GM10248 (cell line): ENCODE data around the gene NTRK3.

ENCODE experiments used
- CTCF ChIA-PET: fragments of 300-600 bp; sonication (Branson Sonifier 250); formaldehyde crosslinking; extraction: SDS; loops from one replicate; lab custom pipeline; 2021; ENCODE audit warnings: antibody characterized with exemption; lab: Yijun Ruan, JAX
- POLR2A ChIA-PET: fragments of 350-650 bp; sonication (Branson Sonifier 250); formaldehyde crosslinking; extraction: SDS; loops from one replicate; lab custom pipeline; 2020; ENCODE audit warnings: antibody characterized with exemption; lab: Yijun Ruan, JAX
- DNase-seq: peaks from one replicate; pipeline ENCODE4 v3.0.0; 2012; ENCODE audit errors: extremely low spot score
- TF ChIP-seq, protein P1 (sequence below): IDR thresholded peaks from 2 replicates; pipeline ENCODE4 v1.5.1; 2012; ENCODE audit warnings: mild to moderate bottlenecking, low read depth; ENCODE audit errors: extremely low read depth, missing control alignments, control extremely low read depth

NTRK3 gene

DNA sequence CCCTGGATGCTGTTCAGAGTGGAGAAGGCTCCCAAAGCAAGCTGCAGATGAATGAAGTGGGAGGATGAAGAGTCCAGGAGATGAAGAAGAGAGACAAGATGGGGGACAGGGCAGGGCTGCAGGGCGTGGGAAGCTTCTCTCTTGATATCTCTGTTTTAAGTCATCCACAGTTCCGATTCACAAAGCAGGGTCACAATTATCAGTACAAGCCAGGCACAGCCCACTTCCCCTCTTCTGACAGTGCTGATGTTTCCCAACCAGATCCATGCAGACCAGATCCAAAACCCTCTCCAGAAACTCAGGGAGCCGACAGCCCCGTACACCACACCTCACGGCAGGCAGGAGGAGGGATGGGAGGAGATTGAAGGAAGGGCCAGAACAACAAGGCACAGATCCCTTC, 31.1 kb downstream of the NTRK3 start:
- TF ChIP-seq, protein P1, sequence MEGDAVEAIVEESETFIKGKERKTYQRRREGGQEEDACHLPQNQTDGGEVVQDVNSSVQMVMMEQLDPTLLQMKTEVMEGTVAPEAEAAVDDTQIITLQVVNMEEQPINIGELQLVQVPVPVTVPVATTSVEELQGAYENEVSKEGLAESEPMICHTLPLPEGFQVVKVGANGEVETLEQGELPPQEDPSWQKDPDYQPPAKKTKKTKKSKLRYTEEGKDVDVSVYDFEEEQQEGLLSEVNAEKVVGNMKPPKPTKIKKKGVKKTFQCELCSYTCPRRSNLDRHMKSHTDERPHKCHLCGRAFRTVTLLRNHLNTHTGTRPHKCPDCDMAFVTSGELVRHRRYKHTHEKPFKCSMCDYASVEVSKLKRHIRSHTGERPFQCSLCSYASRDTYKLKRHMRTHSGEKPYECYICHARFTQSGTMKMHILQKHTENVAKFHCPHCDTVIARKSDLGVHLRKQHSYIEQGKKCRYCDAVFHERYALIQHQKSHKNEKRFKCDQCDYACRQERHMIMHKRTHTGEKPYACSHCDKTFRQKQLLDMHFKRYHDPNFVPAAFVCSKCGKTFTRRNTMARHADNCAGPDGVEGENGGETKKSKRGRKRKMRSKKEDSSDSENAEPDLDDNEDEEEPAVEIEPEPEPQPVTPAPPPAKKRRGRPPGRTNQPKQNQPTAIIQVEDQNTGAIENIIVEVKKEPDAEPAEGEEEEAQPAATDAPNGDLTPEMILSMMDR, result no peak
- ChIA-PET POLR2A (no interaction called here), CTCF (no interaction called here)
- no peak for DNase-seq

DNA sequence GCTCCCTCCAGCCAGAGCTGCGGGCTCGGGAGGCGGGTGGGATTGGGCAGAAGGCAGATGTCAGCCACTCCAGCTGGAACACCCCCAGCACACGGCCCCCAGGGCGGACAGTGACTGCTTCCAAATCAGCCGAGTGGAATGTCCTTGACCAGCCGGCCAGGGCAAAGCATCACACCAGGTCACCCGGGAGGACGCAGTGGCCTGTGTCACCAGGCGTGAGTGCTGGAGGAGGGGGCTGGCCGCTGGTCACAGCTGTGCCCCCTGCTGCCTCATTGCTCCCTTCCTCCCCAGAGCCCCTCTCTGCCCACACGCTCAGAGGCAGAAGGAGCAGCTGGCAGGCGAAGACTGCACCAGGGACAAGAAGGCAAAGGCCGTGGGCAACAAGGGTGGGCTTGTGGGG, 33.5 kb downstream of the NTRK3 start:
- ChIA-PET POLR2A (no interaction called here), CTCF (interaction anchor here (1.8 to 2.1 kb wide), 3 partner anchors 20 to 25 kb away, joined by 4 to 6 read pairs (median 5); no protein-coding TSS in a partner anchor)
- TF ChIP-seq, protein P1, result no peak
- no peak for DNase-seq

DNA sequence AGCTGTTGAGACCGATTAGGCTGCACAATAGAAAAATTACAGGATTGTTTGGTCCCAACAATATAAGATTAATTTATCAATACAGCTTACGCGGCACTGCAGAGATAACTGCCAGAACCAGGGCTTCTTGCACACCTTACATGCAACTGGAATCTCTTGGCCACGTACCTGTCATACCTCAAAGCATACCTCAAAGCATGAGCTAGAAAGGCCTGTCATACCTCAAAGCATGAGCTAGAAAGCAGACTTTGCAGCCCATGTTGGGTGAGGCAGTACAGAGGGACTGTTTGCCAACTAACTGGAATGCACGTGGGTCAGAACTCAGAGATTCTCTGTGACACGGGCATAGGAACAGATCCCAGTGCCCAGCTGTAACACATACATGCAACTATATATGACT, 34.7 kb downstream of the NTRK3 start:
- TF ChIP-seq, protein P1, result no peak
- ChIA-PET CTCF (interaction anchor here (1.3 to 2.1 kb wide), 4 partner anchors 19 to 24 kb away, joined by 3 to 6 read pairs (median 4); no protein-coding TSS in a partner anchor), POLR2A (no interaction called here)
- no peak for DNase-seq

DNA sequence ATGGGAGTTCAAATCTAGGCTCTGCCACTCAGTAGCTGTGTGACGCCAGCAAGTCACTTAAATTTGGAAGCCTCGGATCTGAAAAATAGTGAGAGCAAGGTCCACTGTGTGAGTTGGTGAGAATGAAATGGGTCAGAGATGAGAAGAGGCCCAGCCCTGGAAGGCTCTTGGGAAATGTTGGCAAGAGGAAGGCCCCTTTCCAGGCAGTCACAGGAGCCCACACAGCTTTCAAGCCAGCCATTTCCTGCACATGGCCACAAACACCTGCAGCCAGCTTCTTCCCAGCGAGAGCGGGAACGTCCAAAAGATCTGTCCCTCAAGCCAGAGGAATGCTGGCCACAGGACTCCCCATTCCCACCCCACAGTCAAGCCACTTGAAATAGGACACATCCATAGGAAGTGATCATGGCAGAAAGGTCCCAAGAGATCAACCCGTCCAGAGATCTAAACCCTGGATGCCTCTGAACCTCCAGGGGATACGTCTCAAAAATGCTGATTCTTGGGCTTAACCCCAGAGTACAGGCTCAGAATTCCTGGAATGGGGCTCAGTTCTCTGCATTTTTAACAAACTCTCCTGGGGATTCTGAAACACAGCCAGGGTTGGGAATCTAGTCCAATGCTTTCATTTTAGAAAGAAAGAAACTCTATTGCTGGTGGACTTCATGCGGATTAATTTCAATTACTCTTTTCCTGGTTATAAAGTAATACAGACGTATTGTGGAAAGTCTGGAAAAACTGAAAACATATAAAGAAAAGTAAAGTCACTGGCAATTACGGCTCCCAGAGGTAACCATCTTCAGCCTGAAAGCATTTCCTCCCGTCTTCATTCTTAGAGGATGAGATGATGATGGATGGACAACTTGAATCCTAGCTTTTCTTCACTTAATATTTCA, 35.9 kb downstream of the NTRK3 start:
- ChIA-PET CTCF (interaction anchor here (1.1 kb wide), 1 partner anchor 25 kb away, joined by 5 read pairs; no protein-coding TSS in a partner anchor), POLR2A (no interaction called here)
- DNase-seq, result no peak
- TF ChIP-seq, protein P1, result no peak

DNA sequence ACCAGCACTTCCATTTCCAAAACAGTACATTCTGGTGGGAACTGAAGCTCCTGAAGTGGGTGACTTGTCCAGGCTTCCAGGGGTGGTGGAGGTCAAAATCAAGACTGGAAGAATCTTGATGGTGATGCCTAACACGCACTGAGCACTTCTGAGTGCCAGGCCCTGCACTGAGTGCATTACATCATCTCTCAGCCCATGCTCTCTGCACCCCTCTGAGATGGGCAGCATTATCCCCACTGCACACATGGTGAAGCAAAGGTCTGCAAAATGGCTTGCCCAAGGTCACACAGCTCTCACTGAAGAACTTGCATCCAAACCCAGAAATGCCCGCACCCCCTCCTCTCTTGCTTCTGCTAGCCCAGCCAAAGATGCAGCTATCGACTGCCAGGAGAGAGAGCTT, 36.9 kb downstream of the NTRK3 start:
- ChIA-PET CTCF (interaction anchor here (1.1 kb wide), 1 partner anchor 26 kb away, joined by 5 read pairs; no protein-coding TSS in a partner anchor), POLR2A (no interaction called here)
- no peak for DNase-seq
- TF ChIP-seq, protein P1, result no peak

DNA sequence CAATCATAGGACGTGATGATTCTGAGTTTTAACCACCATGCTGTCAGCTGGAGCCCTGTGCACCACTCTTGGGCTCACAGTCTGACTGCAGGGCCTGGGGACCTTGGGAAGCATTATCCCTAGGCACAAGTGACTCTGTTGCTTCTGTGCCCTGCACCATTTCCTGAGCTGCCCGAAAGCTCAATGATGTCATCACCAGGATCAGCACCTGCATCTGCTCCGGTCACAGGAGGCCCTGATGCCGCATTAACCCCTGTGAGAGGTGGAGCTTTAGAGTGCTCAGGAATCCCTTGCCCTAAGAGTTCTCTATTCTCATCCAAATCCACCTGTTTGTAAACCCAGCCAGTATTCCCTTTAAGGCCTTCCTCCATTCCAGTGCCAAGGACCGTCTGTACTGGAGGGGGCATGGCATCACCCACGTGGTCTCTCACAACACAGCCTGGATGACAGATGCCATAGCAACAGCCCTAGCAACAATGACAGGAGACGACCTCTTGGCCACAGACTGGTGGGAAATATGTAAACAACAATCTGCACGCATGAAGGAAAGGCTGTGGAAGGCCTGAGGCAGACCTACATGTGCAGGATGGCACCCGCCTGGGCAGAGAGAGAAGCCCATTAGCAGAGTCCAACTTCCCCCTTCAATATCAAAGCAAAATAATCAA, 37.9 kb downstream of the NTRK3 start:
- ChIA-PET POLR2A (no interaction called here), CTCF (no interaction called here)
- TF ChIP-seq, protein P1, result no peak
- no peak for DNase-seq
